ENCODE measurements around the gene GANC. TPM values are rescaled to one million over a fixed set of nuclear protein-coding genes. Genes with fewer than 3 reads are reported as not detected.

Gene GANC
- total RNA-seq, 2 experiments from 2014 or later, result 27.9 to 31.7 TPM

DNA sequence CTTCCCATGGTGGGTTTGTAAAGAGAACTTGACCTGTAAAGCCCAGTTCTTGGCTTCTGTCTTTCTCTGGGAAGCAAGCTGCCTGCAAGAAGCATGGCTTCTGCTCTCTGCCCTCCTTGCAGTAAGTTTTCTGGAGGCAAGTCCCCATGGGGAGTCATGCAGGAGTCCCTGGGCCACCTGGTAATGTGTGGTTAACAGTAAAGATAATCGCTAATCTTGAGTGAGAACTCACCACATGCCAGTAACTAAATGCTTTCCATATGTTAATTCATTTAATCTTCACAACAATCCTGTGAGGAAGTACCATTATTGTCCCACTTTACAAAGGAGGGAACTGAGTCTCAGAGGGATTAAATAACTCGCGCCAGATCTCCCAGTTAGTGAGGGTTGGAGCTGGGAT, 90.5 kb downstream of the GANC start:
- Histone ChIP-seq H3K4me2 (ENCODE audit: low read length) (no peak overlapping the region), H3K9me2 (ENCODE audit: insufficient read depth, low read length) (no peaks in the 10 kb centered on the region), H3K79me2 (ENCODE audit: insufficient read depth, low read depth, low read length) (no peaks in the 10 kb centered on the region), H3K36me3 (ENCODE audit: insufficient read depth, low read length) (no peaks in the 10 kb centered on the region), H3K4me3 (ENCODE audit: low read depth, low read length, poor library complexity, severe bottlenecking) (no peak overlapping the region), H2AFZ (ENCODE audit: low read length) (no peak overlapping the region), H4K20me1 (ENCODE audit: insufficient read depth, low read length) (no peaks in the 10 kb centered on the region), H3K4me1 (ENCODE audit: insufficient read depth, low read length, poor library complexity, severe bottlenecking) (peaks cover 15% of the 10 kb centered on the region), H3K9me3 (ENCODE audit: low read length) (0 out of 2 replicates have a peak, but pooled peaks cover 1% of the 10 kb centered on the region), H3K27ac (ENCODE audit: low read depth, low read length, poor library complexity, severe bottlenecking) (no peak overlapping the region)
- CTCF ChIA-PET (ENCODE audit: unreplicated experiment), result no interaction called here
- TF ChIP-seq EZH2phosphoT487 (IDR thresholded peaks at IDR 0.05; ENCODE audit: borderline replicate concordance, low read depth, low read length), result no peak
- TF ChIP-seq, protein P1, sequence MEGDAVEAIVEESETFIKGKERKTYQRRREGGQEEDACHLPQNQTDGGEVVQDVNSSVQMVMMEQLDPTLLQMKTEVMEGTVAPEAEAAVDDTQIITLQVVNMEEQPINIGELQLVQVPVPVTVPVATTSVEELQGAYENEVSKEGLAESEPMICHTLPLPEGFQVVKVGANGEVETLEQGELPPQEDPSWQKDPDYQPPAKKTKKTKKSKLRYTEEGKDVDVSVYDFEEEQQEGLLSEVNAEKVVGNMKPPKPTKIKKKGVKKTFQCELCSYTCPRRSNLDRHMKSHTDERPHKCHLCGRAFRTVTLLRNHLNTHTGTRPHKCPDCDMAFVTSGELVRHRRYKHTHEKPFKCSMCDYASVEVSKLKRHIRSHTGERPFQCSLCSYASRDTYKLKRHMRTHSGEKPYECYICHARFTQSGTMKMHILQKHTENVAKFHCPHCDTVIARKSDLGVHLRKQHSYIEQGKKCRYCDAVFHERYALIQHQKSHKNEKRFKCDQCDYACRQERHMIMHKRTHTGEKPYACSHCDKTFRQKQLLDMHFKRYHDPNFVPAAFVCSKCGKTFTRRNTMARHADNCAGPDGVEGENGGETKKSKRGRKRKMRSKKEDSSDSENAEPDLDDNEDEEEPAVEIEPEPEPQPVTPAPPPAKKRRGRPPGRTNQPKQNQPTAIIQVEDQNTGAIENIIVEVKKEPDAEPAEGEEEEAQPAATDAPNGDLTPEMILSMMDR (conservative IDR thresholded peaks at IDR 0.05; ENCODE audit: low read length), result no peak
- POLR2A ChIA-PET, result no interaction called here
- BruUV-seq (replicated peaks), result no TSS peak
- intact Hi-C loops (cut with micrococcal nuclease; ENCODE audit: unreplicated experiment), result no loop called here
- DNase-seq (ENCODE audit: low spot score), result no peak

DNA sequence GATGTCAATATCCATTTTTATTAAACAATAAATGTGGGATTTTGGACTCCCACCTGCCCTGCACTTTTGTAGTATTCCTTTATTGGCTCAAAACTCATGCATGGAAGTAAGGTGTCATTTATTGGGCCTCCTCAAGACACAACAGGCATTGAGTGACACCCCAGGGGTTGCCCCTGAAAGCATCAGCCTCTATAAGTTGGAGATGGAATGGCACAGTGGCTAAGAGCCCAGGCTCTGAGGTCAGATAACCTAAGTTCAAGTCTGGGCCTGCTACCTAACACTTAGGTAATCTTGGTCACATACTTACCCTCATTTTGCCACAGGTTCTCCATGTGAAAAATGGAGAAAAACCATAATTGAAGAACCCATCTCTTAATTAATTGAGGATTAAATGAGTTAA, 90.9 kb downstream of the GANC start:
- Histone ChIP-seq H3K27ac (ENCODE audit: low read depth, low read length, poor library complexity, severe bottlenecking) (no peak overlapping the region), H3K9me3 (ENCODE audit: low read length) (0 out of 2 replicates have a peak, but pooled peaks cover 4% of the 10 kb centered on the region), H3K79me2 (ENCODE audit: insufficient read depth, low read depth, low read length) (no peaks in the 10 kb centered on the region), H3K4me1 (ENCODE audit: insufficient read depth, low read length, poor library complexity, severe bottlenecking) (peaks cover 15% of the 10 kb centered on the region), H3K36me3 (ENCODE audit: insufficient read depth, low read length) (no peaks in the 10 kb centered on the region; the same call in 1 of the 2 replicates), H3K9me2 (ENCODE audit: insufficient read depth, low read length) (no peaks in the 10 kb centered on the region), H3K4me2 (ENCODE audit: low read length) (no peak overlapping the region), H2AFZ (ENCODE audit: low read length) (no peak overlapping the region), H3K4me3 (ENCODE audit: low read depth, low read length, poor library complexity, severe bottlenecking) (no peak overlapping the region), H4K20me1 (ENCODE audit: insufficient read depth, low read length) (no peaks in the 10 kb centered on the region)
- CTCF ChIA-PET (ENCODE audit: unreplicated experiment), result no interaction called here
- POLR2A ChIA-PET, result no interaction called here
- no TSS peak for BruUV-seq (replicated peaks)
- TF ChIP-seq, protein P1 (conservative IDR thresholded peaks at IDR 0.05; ENCODE audit: low read length), result no peak
- TF ChIP-seq EZH2phosphoT487 (IDR thresholded peaks at IDR 0.05; ENCODE audit: borderline replicate concordance, low read depth, low read length), result no peak
- DNase-seq (ENCODE audit: low spot score), result no peak
- intact Hi-C loops (cut with micrococcal nuclease; ENCODE audit: unreplicated experiment), result no loop called here

DNA sequence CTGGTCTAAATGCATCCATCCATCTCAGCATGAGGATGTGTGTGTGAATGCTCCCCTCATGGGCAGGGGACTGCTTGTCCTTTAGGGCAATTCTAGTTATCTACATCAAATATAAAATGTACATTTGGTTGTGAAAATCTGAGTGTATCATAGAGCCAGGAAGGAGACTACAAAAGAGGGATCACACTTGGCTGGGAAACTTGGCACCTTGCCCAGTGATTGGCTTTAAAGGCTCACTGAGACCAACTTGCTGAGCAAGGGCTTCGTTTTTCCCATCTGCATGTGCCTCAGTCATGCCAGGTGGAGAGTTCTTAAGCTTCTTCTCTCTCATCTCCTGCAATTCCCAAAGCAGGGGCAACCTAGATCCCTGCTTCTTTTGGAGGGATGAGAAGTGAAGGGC, 91.5 kb downstream of the GANC start:
- Histone ChIP-seq H3K4me2 (ENCODE audit: low read length) (no peak overlapping the region), H3K36me3 (ENCODE audit: insufficient read depth, low read length) (no peaks in the 10 kb centered on the region; the same call in 1 of the 2 replicates), H3K9me2 (ENCODE audit: insufficient read depth, low read length) (no peaks in the 10 kb centered on the region), H3K4me1 (ENCODE audit: insufficient read depth, low read length, poor library complexity, severe bottlenecking) (peaks cover 13% of the 10 kb centered on the region), H3K4me3 (ENCODE audit: low read depth, low read length, poor library complexity, severe bottlenecking) (no peak overlapping the region), H2AFZ (ENCODE audit: low read length) (no peak overlapping the region), H3K27ac (ENCODE audit: low read depth, low read length, poor library complexity, severe bottlenecking) (no peak overlapping the region), H4K20me1 (ENCODE audit: insufficient read depth, low read length) (no peaks in the 10 kb centered on the region), H3K79me2 (ENCODE audit: insufficient read depth, low read depth, low read length) (no peaks in the 10 kb centered on the region), H3K9me3 (ENCODE audit: low read length) (0 out of 2 replicates have a peak, but pooled peaks cover 4% of the 10 kb centered on the region)
- TF ChIP-seq EZH2phosphoT487 (IDR thresholded peaks at IDR 0.05; ENCODE audit: borderline replicate concordance, low read depth, low read length), result no peak
- TF ChIP-seq, protein P1 (conservative IDR thresholded peaks at IDR 0.05; ENCODE audit: low read length), result no peak
- intact Hi-C loops (cut with micrococcal nuclease; ENCODE audit: unreplicated experiment), result no loop called here
- DNase-seq (ENCODE audit: low spot score), result no peak
- BruUV-seq (replicated peaks), result no TSS peak
- POLR2A ChIA-PET, result interaction anchor here (0.7 kb wide), 1 partner anchor 528 kb away, joined by 3 read pairs; no protein-coding TSS in a partner anchor
- CTCF ChIA-PET (ENCODE audit: unreplicated experiment), result interaction anchor here (0.7 kb wide), 1 partner anchor 112 kb away, joined by 3 read pairs; no protein-coding TSS in a partner anchor
